CD4-positive, alpha-beta T cell (primary cell): ENCODE measurements around the gene FOXC2. TPM values are rescaled to one million over a fixed set of nuclear protein-coding genes. Genes with fewer than 3 reads are reported as not detected.

Experiments
- ATAC-seq: fragments of 200-7000 bp; cut with Tn5 transposase; one replicate; pipeline ENCODE4 v1.10.0; 2022; ENCODE audit warnings: mild to moderate bottlenecking; ENCODE audit not compliant: poor library complexity
- CTCF ChIA-PET: fragments of 350-600 bp; sonication (Branson Sonifier 250); formaldehyde crosslinking; loops from one replicate; lab custom pipeline; 2021; ENCODE audit warnings: antibody characterized with exemption, inconsistent platforms; lab: Charles Lee
- POLR2A ChIA-PET: fragments of 350-600 bp; sonication (Branson Sonifier 250); formaldehyde crosslinking; loops from one replicate; lab custom pipeline; 2021; ENCODE audit warnings: antibody characterized with exemption, inconsistent platforms; lab: Charles Lee
- DNase-seq, 14 experiments: peaks; one replicate each; pipeline ENCODE4 v3.0.0-alpha.2; 2013 to 2020; ENCODE audit warnings: mixed read lengths in 2 of 14
- H3K27ac ChIP-seq, 2 donors: one replicate each; pipeline versions ENCODE4 v1.5.1 to v1.7.0; 2013; ENCODE audit warnings: low read length in 2 of 2, low read depth in 1 of 2, mild to moderate bottlenecking in 1 of 2
- H3K27me3 ChIP-seq, 2 experiments: 1 replicate in 1 of 2; 2 replicates in 1 of 2; pipeline versions ENCODE4 v1.6.1 to v1.7.0; 2013; ENCODE audit warnings: low read length in 2 of 2, control low read depth in 1 of 2, mild to moderate bottlenecking in 1 of 2, moderate library complexity in 1 of 2; ENCODE audit not compliant: insufficient read depth in 2 of 2, control insufficient read depth in 1 of 2
- H3K36me3 ChIP-seq: one replicate; pipeline ENCODE4 v1.6.1; 2013; ENCODE audit warnings: low read length, control low read depth; ENCODE audit not compliant: insufficient read depth
- H3K4me1 ChIP-seq: one replicate; pipeline ENCODE4 v1.6.1; 2013; ENCODE audit warnings: low read length, control low read depth; ENCODE audit not compliant: insufficient read depth
- H3K4me3 ChIP-seq: one replicate; pipeline ENCODE4 v1.5.1; 2013; ENCODE audit warnings: mild to moderate bottlenecking, low read length, moderate library complexity
- H3K9me3 ChIP-seq, 2 experiments: 1 replicate in 1 of 2; 2 replicates in 1 of 2; pipeline versions ENCODE4 v1.6.1 to v1.7.0; 2013; ENCODE audit warnings: low read length in 2 of 2, mild to moderate bottlenecking in 2 of 2, control low read depth in 1 of 2, moderate library complexity in 1 of 2; ENCODE audit not compliant: control insufficient read depth in 1 of 2, insufficient read depth in 1 of 2
- H3K27ac Mint-ChIP-seq: one replicate; pipeline ENCODE4 v1.8.0; 2020; ENCODE audit warnings: mixed read lengths
- H3K27me3 Mint-ChIP-seq: one replicate; pipeline ENCODE4 v1.8.0; 2021; ENCODE audit warnings: mixed read lengths
- H3K36me3 Mint-ChIP-seq: one replicate; pipeline ENCODE4 v1.8.0; 2021; ENCODE audit warnings: low read depth, mixed read lengths
- H3K4me1 Mint-ChIP-seq: one replicate; pipeline ENCODE4 v1.8.0; 2021; ENCODE audit warnings: low read depth, mixed read lengths
- H3K4me3 Mint-ChIP-seq: one replicate; pipeline ENCODE4 v1.8.0; 2020; ENCODE audit warnings: mild to moderate bottlenecking, mixed read lengths
- H3K9me3 Mint-ChIP-seq: one replicate; pipeline ENCODE4 v1.8.0; 2020; ENCODE audit warnings: mixed read lengths
- intact Hi-C, 2 experiments: fragments of 100-400 bp; cut with DNase I in 1 of 2; cut with micrococcal nuclease in 1 of 2; formaldehyde crosslinking; loops; one replicate each; pipeline versions ENCODE4 v1.15.1 to v1.9.0; 2023 to 2025; cut with DNase I, micrococcal nuclease
- total RNA-seq, 174 experiments: library from RNA in 2 of 174; stranded (reverse) in 2 of 174; gene quantifications; one replicate each; pipeline ENCODE4 v1.2.3 and lab custom pipeline; 2021 to 2026
- TF ChIP-seq, protein P1 (sequence below): fragments of 200-600 bp; IDR thresholded peaks from one replicate; pipeline ENCODE4 v1.8.0; 2022; ENCODE audit warnings: antibody characterized with exemption, mild to moderate bottlenecking

The FOXC2 gene
- total RNA-seq, 2 experiments from 2014 or later: 0.11 to 0.19 TPM

DNA sequence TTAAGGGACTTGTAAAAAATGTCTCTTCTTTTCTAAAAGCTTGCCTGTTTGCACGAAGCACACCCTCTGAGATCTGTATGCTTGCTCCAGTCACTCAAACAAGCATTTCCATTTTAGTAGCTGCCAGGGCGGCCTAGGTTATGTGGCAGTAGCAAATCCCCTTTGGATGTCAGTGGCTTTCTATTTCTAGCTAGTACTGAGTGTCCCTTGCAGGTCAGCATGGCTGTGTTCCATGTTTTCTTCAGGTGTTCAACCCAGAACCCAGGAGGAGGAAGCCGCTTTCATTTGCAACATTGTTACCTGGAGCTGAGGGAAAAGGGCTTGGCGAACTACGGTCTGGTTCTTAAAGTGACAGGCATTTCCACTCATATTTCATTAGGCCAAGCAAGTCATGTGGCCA, 48.1 kb downstream of the FOXC2 start:
- DNase-seq (no peak), ATAC-seq (no peak)
- CTCF ChIA-PET: no interaction called here
- H3K4me3 ChIP-seq: no peak overlapping the region
- Mint-ChIP-seq H3K4me3 (no peak overlapping the region), H3K27ac (no peak overlapping the region), H3K27me3 (peaks cover 24% of the 10 kb centered on the region), H3K9me3 (no peaks in the 10 kb centered on the region), H3K4me1 (no peaks in the 10 kb centered on the region), H3K36me3 (no peaks in the 10 kb centered on the region)
- no peaks in the 10 kb centered on the region for H3K4me1 ChIP-seq
- peaks cover 0 to 8% of the 10 kb centered on the region in 2 experiments for H3K9me3 ChIP-seq
- peaks cover 0 to 10% of the 10 kb centered on the region in 2 experiments for H3K27me3 ChIP-seq
- intact Hi-C loops: no loop called here
- TF ChIP-seq, protein P1, sequence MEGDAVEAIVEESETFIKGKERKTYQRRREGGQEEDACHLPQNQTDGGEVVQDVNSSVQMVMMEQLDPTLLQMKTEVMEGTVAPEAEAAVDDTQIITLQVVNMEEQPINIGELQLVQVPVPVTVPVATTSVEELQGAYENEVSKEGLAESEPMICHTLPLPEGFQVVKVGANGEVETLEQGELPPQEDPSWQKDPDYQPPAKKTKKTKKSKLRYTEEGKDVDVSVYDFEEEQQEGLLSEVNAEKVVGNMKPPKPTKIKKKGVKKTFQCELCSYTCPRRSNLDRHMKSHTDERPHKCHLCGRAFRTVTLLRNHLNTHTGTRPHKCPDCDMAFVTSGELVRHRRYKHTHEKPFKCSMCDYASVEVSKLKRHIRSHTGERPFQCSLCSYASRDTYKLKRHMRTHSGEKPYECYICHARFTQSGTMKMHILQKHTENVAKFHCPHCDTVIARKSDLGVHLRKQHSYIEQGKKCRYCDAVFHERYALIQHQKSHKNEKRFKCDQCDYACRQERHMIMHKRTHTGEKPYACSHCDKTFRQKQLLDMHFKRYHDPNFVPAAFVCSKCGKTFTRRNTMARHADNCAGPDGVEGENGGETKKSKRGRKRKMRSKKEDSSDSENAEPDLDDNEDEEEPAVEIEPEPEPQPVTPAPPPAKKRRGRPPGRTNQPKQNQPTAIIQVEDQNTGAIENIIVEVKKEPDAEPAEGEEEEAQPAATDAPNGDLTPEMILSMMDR: no peak
- H3K27ac ChIP-seq: no peak overlapping the region
- no peaks in the 10 kb centered on the region for H3K36me3 ChIP-seq
- POLR2A ChIA-PET: no interaction called here

DNA sequence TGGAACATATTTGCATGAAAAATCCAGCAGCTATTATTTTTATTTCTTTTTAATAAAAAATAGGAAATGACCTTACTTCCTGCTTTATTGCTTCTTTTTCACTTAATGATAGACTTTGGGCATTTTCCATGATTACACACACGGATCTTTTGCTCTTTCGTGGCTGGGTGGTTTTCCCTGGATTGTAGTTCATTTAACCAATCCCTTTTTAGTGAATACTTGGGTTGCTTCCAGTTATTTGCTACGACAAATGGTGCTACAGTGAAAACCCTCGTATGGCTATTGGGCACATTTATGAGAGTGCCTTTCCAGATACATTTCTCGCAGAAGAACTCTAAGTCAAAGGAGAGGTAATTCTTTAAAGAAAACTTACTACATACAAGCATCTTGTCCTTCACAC, 50.3 kb downstream of the FOXC2 start:
- Histone ChIP-seq H3K4me1 (no peaks in the 10 kb centered on the region), H3K9me3 (peaks cover 0 to 9% of the 10 kb centered on the region in 2 experiments), H3K27ac (no peak overlapping the region), H3K36me3 (no peaks in the 10 kb centered on the region), H3K27me3 (no peaks in the 10 kb centered on the region), H3K4me3 (no peak overlapping the region)
- TF ChIP-seq, protein P1: no peak
- ATAC-seq (no peak), DNase-seq (no peak)
- ChIA-PET CTCF (no interaction called here), POLR2A (no interaction called here)
- no peaks in the 10 kb centered on the region for H3K4me1 Mint-ChIP-seq
- H3K27ac Mint-ChIP-seq: no peak overlapping the region
- intact Hi-C loops: no loop called here
- H3K36me3 Mint-ChIP-seq: no peaks in the 10 kb centered on the region
- H3K4me3 Mint-ChIP-seq: no peak overlapping the region
- peaks cover 15% of the 10 kb centered on the region for H3K27me3 Mint-ChIP-seq
- no peaks in the 10 kb centered on the region for H3K9me3 Mint-ChIP-seq

DNA sequence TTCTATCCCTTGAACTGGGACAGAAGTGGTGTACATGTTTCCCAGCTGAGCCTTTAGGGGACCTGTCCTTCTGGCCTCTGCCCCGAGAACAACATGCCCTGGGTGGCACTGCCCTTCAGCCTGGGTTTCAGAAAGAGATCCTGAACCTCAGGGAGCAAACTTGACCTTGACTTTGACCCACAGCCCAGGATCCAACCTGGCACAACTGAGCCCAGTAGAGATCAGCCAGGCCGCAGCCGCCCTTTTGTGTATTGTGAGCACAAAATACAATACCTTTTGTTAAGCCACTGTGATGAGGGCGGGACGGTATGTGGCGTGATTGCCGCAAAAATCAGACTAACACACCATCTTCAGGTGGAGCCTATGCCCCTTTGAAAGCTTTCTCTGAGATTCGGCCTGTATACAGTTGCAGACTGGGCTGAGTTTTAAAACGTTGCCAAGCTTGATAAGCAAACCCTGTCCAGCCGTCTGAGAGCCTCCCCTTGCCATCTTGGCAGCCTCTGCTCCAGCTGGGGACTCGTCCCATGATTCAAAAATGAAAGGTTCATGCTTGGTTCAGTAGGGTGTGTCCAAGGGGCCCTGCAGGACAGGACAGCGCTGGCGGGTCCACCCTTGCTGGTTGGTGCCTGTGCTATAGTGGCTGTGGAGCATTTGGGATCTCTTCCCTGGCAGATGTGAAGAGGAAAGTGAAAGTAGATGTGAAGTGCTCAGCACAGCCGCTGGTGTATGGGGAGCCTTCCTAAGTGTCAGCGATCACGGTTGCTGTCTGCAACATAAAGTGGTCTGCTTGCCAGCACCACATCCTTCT, 52.0 kb downstream of the FOXC2 start:
- Histone ChIP-seq H3K27me3 (no peaks in the 10 kb centered on the region), H3K4me3 (no peak overlapping the region), H3K9me3 (peaks cover 0 to 9% of the 10 kb centered on the region in 2 experiments), H3K27ac (no peak overlapping the region), H3K4me1 (no peaks in the 10 kb centered on the region), H3K36me3 (no peaks in the 10 kb centered on the region)
- no peak for DNase-seq
- no peak overlapping the region for H3K4me3 Mint-ChIP-seq
- POLR2A ChIA-PET: no interaction called here
- H3K27me3 Mint-ChIP-seq: peaks cover 8% of the 10 kb centered on the region
- no peak for ATAC-seq
- H3K27ac Mint-ChIP-seq: no peak overlapping the region
- no peaks in the 10 kb centered on the region for H3K36me3 Mint-ChIP-seq
- H3K4me1 Mint-ChIP-seq: no peaks in the 10 kb centered on the region
- TF ChIP-seq, protein P1: no peak
- CTCF ChIA-PET: no interaction called here
- intact Hi-C loops: no loop called here
- no peaks in the 10 kb centered on the region for H3K9me3 Mint-ChIP-seq

Other genes starting within 250 kb of the FOXC2 start
- not detected for gene FOXF1, start 56.3 kb upstream of the FOXC2 start, total RNA-seq
- gene MTHFSD, start 11.6 kb upstream of the FOXC2 start, total RNA-seq: 1 to 10 TPM; 7.3 to 7.9 TPM
- not detected for gene FOXL1, start 11.7 kb downstream of the FOXC2 start, total RNA-seq